HCT116 (cell line): ENCODE measurements around the gene ITPR2. TPM values are rescaled to one million over a fixed set of nuclear protein-coding genes. Genes with fewer than 3 reads are reported as not detected.

Experiments
- ATAC-seq: fragments of 200-7000 bp; cut with Tn5 transposase; 2 replicates; pipeline ENCODE4 v1.9.1; 2020; ENCODE audit warnings: mild to moderate bottlenecking, moderate library complexity
- BruUV-seq: library from RNA; stranded (reverse); fragments of 400-500 nt; replicated peaks from 2 replicates; lab custom pipeline; 2021; lab: Mats Ljungman, UMichigan
- CTCF ChIA-PET: fragments of 300-600 bp; sonication (Branson Sonifier 250); formaldehyde crosslinking; loops from one replicate; lab custom pipeline; 2021; ENCODE audit warnings: antibody characterized with exemption; lab: Charles Lee
- POLR2A ChIA-PET: fragments of 300-600, 350-600 bp; sonication (Branson Sonifier 250); formaldehyde crosslinking; loops from one replicate; lab custom pipeline; 2021; ENCODE audit warnings: antibody characterized with exemption; lab: Charles Lee
- RAD21 ChIA-PET, 2 experiments: fragments of 300-600 bp; sonication (Branson Sonifier 250); formaldehyde crosslinking; loops; one replicate each; lab custom pipeline; 2023; ENCODE audit warnings: low total read pairs in 2 of 2; ENCODE audit not compliant: uncharacterized antibody in 2 of 2, unreplicated experiment in 2 of 2, low non-redundant PET in 1 of 2; lab: Charles Lee
- DNase-seq: peaks from one replicate; pipeline ENCODE4 v3.0.0-alpha.2; 2010; ENCODE audit warnings: low read depth, low spot score
- H2AFZ ChIP-seq: fragments of 200-600 bp; shearing (Covaris generic), sonication (generic); 2 replicates; pipeline ENCODE4 v1.6.1; 2017; ENCODE audit warnings: low read depth, mixed run types, mixed read lengths, antibody characterized with exemption, low read length; ENCODE audit not compliant: poor library complexity, severe bottlenecking
- H3K27ac ChIP-seq: 2 replicates; pipeline ENCODE4 v1.5.1; 2012; ENCODE audit warnings: low read depth, low read length
- H3K27me3 ChIP-seq: fragments of 200-600 bp; sonication (generic); 2 replicates; pipeline ENCODE4 v1.6.1; 2016; ENCODE audit warnings: mixed run types, low read length, mixed read lengths; ENCODE audit not compliant: insufficient read depth
- H3K36me3 ChIP-seq, 2 experiments: fragments of 200-500 bp in 1 of 2; fragments of 200-600 bp in 1 of 2; sonication (Bioruptor generic) in 1 of 2; sonication (generic) in 1 of 2; 2 replicates each; pipeline versions ENCODE4 v1.5.1 to v1.6.1; 2014 to 2016; ENCODE audit warnings: low read length in 2 of 2, inconsistent platforms in 1 of 2, mixed read lengths in 1 of 2, mixed run types in 1 of 2; ENCODE audit not compliant: insufficient read depth in 2 of 2, control insufficient read depth in 1 of 2
- H3K4me1 ChIP-seq, 2 experiments: fragments of 200-600 bp in 1 of 2; sonication (generic) in 1 of 2; 2 replicates each; pipeline versions ENCODE4 v1.5.1 to v1.6.1; 2012 to 2017; ENCODE audit warnings: low read length in 2 of 2, inconsistent platforms in 1 of 2, mild to moderate bottlenecking in 1 of 2, mixed read lengths in 1 of 2, mixed run types in 1 of 2, moderate library complexity in 1 of 2; ENCODE audit not compliant: insufficient read depth in 2 of 2, control insufficient read depth in 1 of 2
- H3K4me2 ChIP-seq: fragments of 200-600 bp; sonication (generic); 2 replicates; pipeline ENCODE4 v1.6.1; 2017; ENCODE audit warnings: mixed run types, low read length, mixed read lengths
- H3K4me3 ChIP-seq, 2 experiments: fragments of 200-600 bp in 1 of 2; sonication (generic) in 1 of 2; replicated peaks in 1 of 2; 2 replicates each; pipeline ENCODE4 v1.5.1; 2011 to 2016; ENCODE audit warnings: low read length in 2 of 2, control low read depth in 1 of 2, low read depth in 1 of 2, mild to moderate bottlenecking in 1 of 2, mixed read lengths in 1 of 2, mixed run types in 1 of 2
- H3K79me2 ChIP-seq: fragments of 200-600 bp; sonication (generic); 2 replicates; pipeline ENCODE4 v1.6.1; 2017; ENCODE audit warnings: mild to moderate bottlenecking, mixed run types, low read length, moderate library complexity, mixed read lengths; ENCODE audit not compliant: insufficient read depth
- H3K9ac ChIP-seq: fragments of 200-600 bp; sonication (generic); 2 replicates; pipeline ENCODE4 v1.6.1; 2016; ENCODE audit warnings: low read length, mixed read lengths
- H3K9me2 ChIP-seq: fragments of 200-600 bp; sonication (generic), shearing (Covaris generic); 2 replicates; pipeline ENCODE4 v1.6.1; 2017; ENCODE audit warnings: mixed run types, mild to moderate bottlenecking, moderate library complexity; ENCODE audit not compliant: insufficient read depth
- H3K9me3 ChIP-seq, 2 experiments: fragments of 200-500 bp in 1 of 2; fragments of 200-600 bp in 1 of 2; sonication (Bioruptor generic) in 1 of 2; sonication (generic) in 1 of 2; 2 replicates each; pipeline ENCODE4 v1.6.1; 2014 to 2017; ENCODE audit warnings: low read length in 2 of 2, mixed read lengths in 2 of 2, inconsistent platforms in 1 of 2, low read depth in 1 of 2, mild to moderate bottlenecking in 1 of 2, mixed run types in 1 of 2, moderate library complexity in 1 of 2; ENCODE audit not compliant: control insufficient read depth in 1 of 2, insufficient read depth in 1 of 2
- H4K20me1 ChIP-seq: fragments of 200-600 bp; sonication (generic), shearing (Covaris generic); 2 replicates; pipeline ENCODE4 v1.6.1; 2017; ENCODE audit warnings: mixed run types, mild to moderate bottlenecking, moderate library complexity; ENCODE audit not compliant: insufficient read depth
- CEBPB ChIP-seq: IDR thresholded peaks from 2 replicates; pipeline ENCODE4 v1.6.1; 2012; ENCODE audit warnings: low read depth
- EZH2phosphoT487 ChIP-seq: fragments of 200-600 bp; IDR thresholded peaks from 2 replicates; pipeline ENCODE4 v1.6.1; 2018; ENCODE audit warnings: antibody characterized with exemption, borderline replicate concordance
- FOSL1 ChIP-seq: IDR thresholded peaks from 2 replicates; pipeline ENCODE4 v1.6.1; 2012; ENCODE audit warnings: low read depth
- POLR2A ChIP-seq: IDR thresholded peaks from 2 replicates; pipeline ENCODE4 v1.7.0; 2011; ENCODE audit warnings: borderline replicate concordance; ENCODE audit not compliant: insufficient read depth, insufficient read length; ENCODE audit errors: extremely low read depth
- RAD21 ChIP-seq: IDR thresholded peaks from 2 replicates; pipeline ENCODE4 v1.6.1; 2012; ENCODE audit warnings: low read depth, mild to moderate bottlenecking
- SIN3A ChIP-seq: IDR thresholded peaks from 2 replicates; pipeline ENCODE4 v1.6.1; 2012; ENCODE audit warnings: low read depth
- SP1 ChIP-seq: IDR thresholded peaks from 2 replicates; pipeline ENCODE4 v1.6.1; 2012; ENCODE audit warnings: low read depth
- SRF ChIP-seq: IDR thresholded peaks from 2 replicates; pipeline ENCODE4 v1.6.1; 2012; ENCODE audit warnings: low read depth
- TCF7L2 ChIP-seq: IDR thresholded peaks from 2 replicates; pipeline ENCODE4 v1.7.0; 2011; ENCODE audit warnings: borderline replicate concordance, inconsistent platforms; ENCODE audit not compliant: insufficient read depth, insufficient read length; ENCODE audit errors: extremely low read depth
- YY1 ChIP-seq: IDR thresholded peaks from 2 replicates; pipeline ENCODE4 v1.6.1; 2011; ENCODE audit warnings: low read length, low read depth, moderate library complexity, mild to moderate bottlenecking; ENCODE audit not compliant: insufficient replicate concordance; ENCODE audit errors: extremely low read depth
- ZFX ChIP-seq: fragments of 450-650 bp; IDR thresholded peaks from 2 replicates; pipeline ENCODE4 v1.6.1; 2017
- ZNF274 ChIP-seq: fragments of 200-500 bp; sonication (Bioruptor generic); IDR thresholded peaks from 2 replicates; pipeline ENCODE4 v1.6.1; 2014; ENCODE audit warnings: mild to moderate bottlenecking, low read depth, low read length, inconsistent platforms
- intact Hi-C: fragments of 100-400 bp; cut with micrococcal nuclease; formaldehyde crosslinking; loops from 2 replicates; pipeline ENCODE4 v1.10.0; 2022
- total RNA-seq: library from RNA; stranded (reverse); gene quantifications from one replicate; pipeline ENCODE4 v1.2.1, GENCODE V29; 2021; ENCODE audit not compliant: unreplicated experiment
- TF ChIP-seq, protein P1 (sequence below): IDR thresholded peaks from 2 replicates; pipeline ENCODE4 v1.6.1; 2012
- TF ChIP-seq, protein P2 (sequence below), 3 experiments: fragments of 200-600 bp in 1 of 3; sonication (generic) in 1 of 3; IDR thresholded peaks in 2 of 3; conservative IDR thresholded peaks in 1 of 3; 2 replicates each; pipeline ENCODE4 v1.5.1; 2012 to 2017; ENCODE audit warnings: low read depth in 2 of 3, low read length in 2 of 3, antibody characterized with exemption in 1 of 3, borderline replicate concordance in 1 of 3, control low read depth in 1 of 3, mild to moderate bottlenecking in 1 of 3, mixed read lengths in 1 of 3, mixed run types in 1 of 3, moderate library complexity in 1 of 3; ENCODE audit not compliant: insufficient read depth in 1 of 3
- TF ChIP-seq, protein P3 (sequence below): IDR thresholded peaks from 2 replicates; pipeline ENCODE4 v1.6.1; 2011; ENCODE audit warnings: mild to moderate bottlenecking, low read length, moderate library complexity; ENCODE audit not compliant: insufficient replicate concordance; ENCODE audit errors: extremely low read depth
- TF ChIP-seq, protein P4 (sequence below): IDR thresholded peaks from 2 replicates; pipeline ENCODE4 v1.6.1; 2012

Gene ITPR2
- total RNA-seq, 1 experiment from 2014 or later = 6.5 TPM

DNA sequence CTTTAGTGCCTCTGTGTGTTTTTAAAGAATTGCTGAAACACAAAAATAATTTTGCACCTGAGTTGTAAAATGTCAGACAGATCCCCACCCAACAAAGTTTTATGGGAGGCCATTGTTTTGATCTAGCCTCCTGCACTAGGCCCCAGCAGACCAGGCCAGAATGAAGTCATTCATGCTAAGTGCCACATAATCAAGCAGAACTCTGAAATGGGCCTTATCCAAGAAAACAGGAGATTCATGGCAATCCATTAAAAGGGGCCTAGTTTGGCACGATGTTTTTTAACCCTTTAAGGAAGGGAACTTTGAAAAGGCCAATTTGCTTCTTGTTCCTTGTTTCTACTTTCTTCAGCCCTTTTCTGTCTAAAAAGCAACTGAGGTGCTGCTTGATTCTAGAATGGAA is 260.9 kb downstream of the ITPR2 start:
- ATAC-seq = no peak
- H4K20me1 ChIP-seq = no peaks in the 10 kb centered on the region
- no peak overlapping the region for H3K27ac ChIP-seq
- no peaks in the 10 kb centered on the region for H3K4me1 ChIP-seq
- H3K9me3 ChIP-seq = no peaks in the 10 kb centered on the region
- no peak overlapping the region for H3K4me2 ChIP-seq
- no peaks in the 10 kb centered on the region for H3K27me3 ChIP-seq
- CTCF ChIA-PET = no interaction called here
- no peaks in the 10 kb centered on the region for H3K9me2 ChIP-seq
- TF ChIP-seq RAD21 (no peak), SIN3A (no peak), YY1 (no peak), CEBPB (no peak), EZH2phosphoT487 (no peak), SP1 (no peak), FOSL1 (no peak), TCF7L2 (no peak), POLR2A (no peak), ZNF274 (no peak), ZFX (no peak), SRF (no peak)
- TF ChIP-seq, protein P1, sequence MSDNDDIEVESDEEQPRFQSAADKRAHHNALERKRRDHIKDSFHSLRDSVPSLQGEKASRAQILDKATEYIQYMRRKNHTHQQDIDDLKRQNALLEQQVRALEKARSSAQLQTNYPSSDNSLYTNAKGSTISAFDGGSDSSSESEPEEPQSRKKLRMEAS = no peak
- TF ChIP-seq, protein P2, sequence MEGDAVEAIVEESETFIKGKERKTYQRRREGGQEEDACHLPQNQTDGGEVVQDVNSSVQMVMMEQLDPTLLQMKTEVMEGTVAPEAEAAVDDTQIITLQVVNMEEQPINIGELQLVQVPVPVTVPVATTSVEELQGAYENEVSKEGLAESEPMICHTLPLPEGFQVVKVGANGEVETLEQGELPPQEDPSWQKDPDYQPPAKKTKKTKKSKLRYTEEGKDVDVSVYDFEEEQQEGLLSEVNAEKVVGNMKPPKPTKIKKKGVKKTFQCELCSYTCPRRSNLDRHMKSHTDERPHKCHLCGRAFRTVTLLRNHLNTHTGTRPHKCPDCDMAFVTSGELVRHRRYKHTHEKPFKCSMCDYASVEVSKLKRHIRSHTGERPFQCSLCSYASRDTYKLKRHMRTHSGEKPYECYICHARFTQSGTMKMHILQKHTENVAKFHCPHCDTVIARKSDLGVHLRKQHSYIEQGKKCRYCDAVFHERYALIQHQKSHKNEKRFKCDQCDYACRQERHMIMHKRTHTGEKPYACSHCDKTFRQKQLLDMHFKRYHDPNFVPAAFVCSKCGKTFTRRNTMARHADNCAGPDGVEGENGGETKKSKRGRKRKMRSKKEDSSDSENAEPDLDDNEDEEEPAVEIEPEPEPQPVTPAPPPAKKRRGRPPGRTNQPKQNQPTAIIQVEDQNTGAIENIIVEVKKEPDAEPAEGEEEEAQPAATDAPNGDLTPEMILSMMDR (IDR thresholded peaks at IDR 0.05 in 2 of 3, conservative IDR thresholded peaks at IDR 0.05 in 1 of 3; ENCODE audit: borderline replicate concordance in 1 of 3, insufficient read depth in 1 of 3, low read depth in 2 of 3, low read length in 2 of 3) = no peak
- TF ChIP-seq, protein P3, sequence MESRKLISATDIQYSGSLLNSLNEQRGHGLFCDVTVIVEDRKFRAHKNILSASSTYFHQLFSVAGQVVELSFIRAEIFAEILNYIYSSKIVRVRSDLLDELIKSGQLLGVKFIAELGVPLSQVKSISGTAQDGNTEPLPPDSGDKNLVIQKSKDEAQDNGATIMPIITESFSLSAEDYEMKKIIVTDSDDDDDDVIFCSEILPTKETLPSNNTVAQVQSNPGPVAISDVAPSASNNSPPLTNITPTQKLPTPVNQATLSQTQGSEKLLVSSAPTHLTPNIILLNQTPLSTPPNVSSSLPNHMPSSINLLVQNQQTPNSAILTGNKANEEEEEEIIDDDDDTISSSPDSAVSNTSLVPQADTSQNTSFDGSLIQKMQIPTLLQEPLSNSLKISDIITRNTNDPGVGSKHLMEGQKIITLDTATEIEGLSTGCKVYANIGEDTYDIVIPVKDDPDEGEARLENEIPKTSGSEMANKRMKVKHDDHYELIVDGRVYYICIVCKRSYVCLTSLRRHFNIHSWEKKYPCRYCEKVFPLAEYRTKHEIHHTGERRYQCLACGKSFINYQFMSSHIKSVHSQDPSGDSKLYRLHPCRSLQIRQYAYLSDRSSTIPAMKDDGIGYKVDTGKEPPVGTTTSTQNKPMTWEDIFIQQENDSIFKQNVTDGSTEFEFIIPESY = no peak
- TF ChIP-seq, protein P4, sequence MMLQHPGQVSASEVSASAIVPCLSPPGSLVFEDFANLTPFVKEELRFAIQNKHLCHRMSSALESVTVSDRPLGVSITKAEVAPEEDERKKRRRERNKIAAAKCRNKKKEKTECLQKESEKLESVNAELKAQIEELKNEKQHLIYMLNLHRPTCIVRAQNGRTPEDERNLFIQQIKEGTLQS = no peak
- no TSS peak for BruUV-seq
- RAD21 ChIA-PET = no interaction called here
- no peak overlapping the region for H2AFZ ChIP-seq
- no peak overlapping the region for H3K4me3 ChIP-seq
- no peaks in the 10 kb centered on the region for H3K36me3 ChIP-seq
- no peak for DNase-seq
- H3K79me2 ChIP-seq = no peaks in the 10 kb centered on the region
- POLR2A ChIA-PET = no interaction called here
- no peak overlapping the region for H3K9ac ChIP-seq
- intact Hi-C loops = no loop called here
